IPS-20b (cell line): ENCODE measurements around the gene AP5Z1.

Experiments used
- H3K27ac ChIP-seq: one replicate; pipeline ENCODE4 v1.5.1; 2013; ENCODE audit warnings: low read length
- H3K27me3 ChIP-seq: 2 replicates; pipeline ENCODE4 v1.6.1; 2013; ENCODE audit warnings: mild to moderate bottlenecking, low read length, inconsistent platforms; ENCODE audit not compliant: insufficient read depth
- H3K36me3 ChIP-seq: 2 replicates; pipeline ENCODE4 v1.6.1; 2013; ENCODE audit warnings: low read depth, mild to moderate bottlenecking, inconsistent platforms, low read length, moderate library complexity; ENCODE audit not compliant: insufficient read depth
- H3K4me1 ChIP-seq: 2 replicates; pipeline ENCODE4 v1.6.1; 2013; ENCODE audit warnings: mild to moderate bottlenecking, control low read depth, inconsistent platforms, low read length, moderate library complexity; ENCODE audit not compliant: insufficient read depth
- H3K4me3 ChIP-seq: 2 replicates; pipeline ENCODE4 v1.5.1; 2013; ENCODE audit warnings: mild to moderate bottlenecking, low read length, inconsistent platforms
- H3K9ac ChIP-seq: 2 replicates; pipeline ENCODE4 v1.6.1; 2013; ENCODE audit warnings: low read depth, mild to moderate bottlenecking, inconsistent platforms, low read length, moderate library complexity
- H3K9me3 ChIP-seq: 2 replicates; pipeline ENCODE4 v1.6.1; 2013; ENCODE audit warnings: mild to moderate bottlenecking, low read depth, low read length, inconsistent platforms; ENCODE audit not compliant: insufficient read depth

Gene AP5Z1

DNA sequence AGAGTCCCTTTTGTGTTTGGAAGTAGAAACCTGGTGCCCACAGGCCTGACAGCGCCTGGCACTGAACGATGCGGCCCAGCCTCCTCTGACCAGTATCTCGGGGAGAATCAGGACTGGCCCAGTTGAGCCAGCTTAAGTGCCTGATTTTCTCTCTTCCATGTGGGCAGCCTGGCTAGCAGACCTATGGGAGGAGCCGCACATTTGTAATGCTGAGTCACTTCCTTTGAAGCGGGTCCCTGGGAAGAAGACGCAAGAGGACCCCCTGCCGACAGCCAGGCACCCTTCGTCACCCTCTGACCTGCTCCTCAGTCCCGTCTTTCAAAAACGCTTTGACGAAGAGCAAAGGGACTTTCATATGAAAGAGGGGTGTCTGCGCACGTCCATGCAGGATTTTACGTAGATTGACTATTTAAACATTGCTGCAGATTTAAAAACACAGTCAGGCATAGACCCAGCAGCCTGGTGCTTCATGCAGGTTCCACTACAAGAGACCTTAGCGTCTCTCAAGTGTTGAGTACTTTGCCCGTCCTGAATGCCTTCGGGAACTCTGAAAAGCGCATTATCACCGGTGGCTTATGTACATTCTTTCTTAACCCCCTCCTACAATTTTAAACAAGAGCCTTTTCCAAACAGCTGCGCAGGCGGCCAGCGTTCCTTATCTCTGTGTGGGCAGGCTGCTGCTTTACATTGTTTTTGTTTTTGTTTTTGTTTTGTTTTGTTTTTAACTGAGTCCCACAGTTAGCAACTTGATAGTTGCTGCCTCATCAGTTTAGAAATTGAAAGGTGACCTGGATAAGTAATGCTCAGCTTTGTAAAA is 36.5 kb upstream of the AP5Z1 start:
- peaks cover 11% of the 10 kb centered on the region for H3K36me3 ChIP-seq
- H3K9me3 ChIP-seq = no peaks in the 10 kb centered on the region
- H3K27me3 ChIP-seq = peaks cover 41% of the 10 kb centered on the region
- H3K4me1 ChIP-seq = peaks cover 7% of the 10 kb centered on the region; the same call in 1 of the 2 replicates
- H3K9ac ChIP-seq = peak overlapping the region; percentile 16; the same call in 1 of the 2 replicates
- H3K4me3 ChIP-seq = no peak overlapping the region
- H3K27ac ChIP-seq = no peak overlapping the region

DNA sequence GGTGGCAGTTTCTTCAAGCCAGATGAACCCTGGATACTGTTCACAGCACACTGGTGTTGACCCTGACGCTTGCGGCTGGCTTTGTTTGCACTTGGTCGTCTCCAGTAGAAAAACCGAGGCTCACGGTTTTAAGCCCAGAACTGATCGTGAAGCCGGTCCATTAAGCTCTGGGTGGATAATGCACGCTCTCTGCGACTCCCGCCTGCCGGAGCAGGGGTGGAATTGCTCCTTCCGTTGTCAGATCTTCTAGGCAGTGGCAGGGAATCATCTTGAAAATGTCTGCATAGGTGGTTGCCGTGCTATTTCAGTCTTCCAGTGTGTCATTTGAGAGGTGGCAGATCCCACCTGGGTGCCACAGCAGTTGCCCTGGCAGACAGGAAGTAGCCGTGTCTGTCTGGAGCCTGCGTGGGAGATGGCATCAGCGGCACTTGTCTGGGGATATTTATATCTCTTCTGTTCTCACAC is 35.9 kb upstream of the AP5Z1 start:
- 0 out of 2 replicates have a peak overlapping the region, but pooled peaks have one; percentile 16 for H3K9ac ChIP-seq
- H3K4me3 ChIP-seq = no peak overlapping the region
- H3K27me3 ChIP-seq = peaks cover 48% of the 10 kb centered on the region
- no peak overlapping the region for H3K27ac ChIP-seq
- no peaks in the 10 kb centered on the region for H3K9me3 ChIP-seq
- peaks cover 13% of the 10 kb centered on the region; the same call in 1 of the 2 replicates for H3K4me1 ChIP-seq
- peaks cover 11% of the 10 kb centered on the region for H3K36me3 ChIP-seq

DNA sequence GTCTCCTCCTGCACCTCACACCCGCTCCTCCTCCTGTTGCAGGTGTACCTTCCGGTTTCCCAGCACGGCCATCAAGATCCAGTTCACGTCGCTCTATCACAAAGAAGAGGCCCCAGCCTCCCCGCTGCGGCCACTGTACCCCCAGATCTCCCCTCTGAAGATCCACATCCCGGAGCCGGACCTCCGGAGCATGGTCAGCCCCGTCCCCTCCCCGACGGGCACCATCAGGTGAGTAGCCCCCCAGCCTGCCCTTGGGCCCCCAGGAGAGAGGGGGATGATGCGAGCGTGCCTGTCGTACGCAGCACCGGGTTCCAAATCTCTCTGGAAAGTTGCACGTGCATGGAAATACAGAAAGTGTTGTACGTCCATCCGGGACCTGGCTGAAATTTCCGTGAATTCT is 34.6 kb upstream of the AP5Z1 start:
- Histone ChIP-seq H3K27me3 (peaks cover 52% of the 10 kb centered on the region), H3K9me3 (no peaks in the 10 kb centered on the region), H3K4me1 (peaks cover 20% of the 10 kb centered on the region), H3K36me3 (peaks cover 11% of the 10 kb centered on the region), H3K4me3 (no peak overlapping the region), H3K27ac (no peak overlapping the region), H3K9ac (no peak overlapping the region)

DNA sequence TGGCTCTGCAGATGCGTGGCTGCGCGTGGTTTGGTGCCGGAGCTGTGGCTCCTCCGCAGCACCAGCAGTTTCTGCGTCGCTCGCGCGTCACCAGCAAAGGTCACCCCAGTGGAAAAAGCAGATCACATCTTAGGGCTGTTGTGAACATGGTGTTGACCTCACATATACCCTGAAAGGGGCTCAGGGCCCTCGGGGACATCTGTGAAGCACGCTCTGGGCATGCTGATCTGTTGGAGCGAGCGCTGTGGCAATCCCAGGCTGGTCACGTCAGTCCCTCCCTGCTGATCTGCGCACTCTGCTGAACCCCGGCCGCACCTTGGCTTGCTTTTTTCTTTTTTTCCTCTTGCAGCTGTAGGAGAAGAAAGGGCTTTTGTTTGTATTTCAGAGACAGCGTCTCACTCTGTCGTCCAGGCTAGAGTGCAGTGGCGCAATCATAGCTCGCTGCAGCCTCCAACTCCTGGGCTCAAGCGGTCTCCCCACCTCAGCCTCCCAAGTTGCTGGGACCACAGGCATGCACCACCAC is 33.3 kb upstream of the AP5Z1 start:
- H3K9me3 ChIP-seq = no peaks in the 10 kb centered on the region
- H3K9ac ChIP-seq = no peak overlapping the region
- H3K27ac ChIP-seq = no peak overlapping the region
- peaks cover 11% of the 10 kb centered on the region for H3K36me3 ChIP-seq
- peaks cover 22% of the 10 kb centered on the region for H3K4me1 ChIP-seq
- H3K4me3 ChIP-seq = no peak overlapping the region
- H3K27me3 ChIP-seq = peaks cover 61% of the 10 kb centered on the region

DNA sequence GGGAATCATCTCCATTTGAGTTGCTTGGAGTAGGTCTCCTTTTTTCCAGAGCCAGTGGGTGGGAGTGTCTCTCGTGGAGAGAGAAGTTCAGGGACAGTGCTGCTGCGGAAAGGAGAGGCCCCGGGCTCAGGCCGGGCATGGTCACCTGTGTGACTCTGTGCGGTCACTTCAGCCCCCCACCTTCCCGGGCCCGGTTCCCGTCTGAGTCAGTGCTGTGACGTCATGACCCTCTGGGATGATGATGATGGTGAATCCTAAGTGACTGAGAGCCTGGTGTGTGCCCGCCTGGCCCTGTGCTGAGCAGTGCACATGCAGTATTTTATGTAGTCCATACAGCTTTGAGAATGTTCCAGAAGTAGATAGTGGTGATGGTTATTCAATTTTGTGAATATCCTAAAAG is 32.6 kb upstream of the AP5Z1 start:
- Histone ChIP-seq H3K9ac (no peak overlapping the region), H3K36me3 (peaks cover 11% of the 10 kb centered on the region), H3K9me3 (no peaks in the 10 kb centered on the region), H3K27ac (no peak overlapping the region), H3K4me3 (no peak overlapping the region), H3K27me3 (peaks cover 61% of the 10 kb centered on the region), H3K4me1 (peaks cover 22% of the 10 kb centered on the region)

DNA sequence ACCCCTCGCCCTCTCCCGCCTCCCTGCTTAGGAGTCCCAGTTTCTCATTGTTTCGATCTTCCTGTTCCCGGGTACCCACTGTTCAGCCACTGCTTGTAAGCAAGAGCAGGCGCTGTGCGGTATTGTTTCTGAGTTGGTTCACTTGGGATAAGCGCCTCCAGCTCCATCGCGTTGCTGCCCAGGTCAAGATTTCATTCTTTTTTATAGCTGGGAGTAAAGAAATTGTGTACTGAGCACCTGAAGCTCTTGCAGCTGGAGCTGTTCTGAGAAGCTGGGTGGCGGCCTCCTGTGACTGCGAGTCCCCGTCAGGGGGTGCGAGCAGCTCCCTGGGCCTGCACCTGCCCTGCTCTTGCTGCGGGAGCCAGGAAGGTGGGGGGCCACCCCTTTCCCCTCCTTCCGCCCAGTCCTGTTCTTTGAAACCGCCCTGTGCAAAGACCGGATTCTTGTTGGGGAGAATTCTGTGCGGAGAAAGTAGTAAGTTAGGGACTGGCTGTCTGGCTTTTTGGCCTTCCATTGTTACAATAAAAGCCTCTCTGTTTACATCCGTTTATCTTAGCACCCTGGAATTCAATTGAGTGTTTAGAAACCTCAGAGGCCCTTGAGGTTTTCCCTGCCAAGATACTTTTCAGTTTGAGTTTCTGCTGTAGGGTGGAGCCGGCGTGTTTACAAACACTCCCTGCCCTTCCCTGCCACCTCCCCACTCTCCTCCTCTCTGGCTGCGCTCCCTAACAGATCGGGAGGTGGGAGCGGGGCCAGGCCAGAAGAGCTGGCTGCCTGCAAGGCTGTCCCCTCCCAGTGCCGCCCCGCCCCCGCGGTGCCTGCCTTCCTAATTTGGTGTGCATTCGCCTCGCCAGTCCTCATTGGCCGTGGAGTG is 30.8 kb upstream of the AP5Z1 start:
- peaks cover 11% of the 10 kb centered on the region for H3K36me3 ChIP-seq
- H3K9me3 ChIP-seq = no peaks in the 10 kb centered on the region
- peaks cover 16% of the 10 kb centered on the region for H3K4me1 ChIP-seq
- peak overlapping the region; percentile 80; the same call in 1 of the 2 replicates for H3K9ac ChIP-seq
- H3K27me3 ChIP-seq = peaks cover 48% of the 10 kb centered on the region
- H3K4me3 ChIP-seq = peak overlapping the region; percentile 64
- no peak overlapping the region for H3K27ac ChIP-seq

DNA sequence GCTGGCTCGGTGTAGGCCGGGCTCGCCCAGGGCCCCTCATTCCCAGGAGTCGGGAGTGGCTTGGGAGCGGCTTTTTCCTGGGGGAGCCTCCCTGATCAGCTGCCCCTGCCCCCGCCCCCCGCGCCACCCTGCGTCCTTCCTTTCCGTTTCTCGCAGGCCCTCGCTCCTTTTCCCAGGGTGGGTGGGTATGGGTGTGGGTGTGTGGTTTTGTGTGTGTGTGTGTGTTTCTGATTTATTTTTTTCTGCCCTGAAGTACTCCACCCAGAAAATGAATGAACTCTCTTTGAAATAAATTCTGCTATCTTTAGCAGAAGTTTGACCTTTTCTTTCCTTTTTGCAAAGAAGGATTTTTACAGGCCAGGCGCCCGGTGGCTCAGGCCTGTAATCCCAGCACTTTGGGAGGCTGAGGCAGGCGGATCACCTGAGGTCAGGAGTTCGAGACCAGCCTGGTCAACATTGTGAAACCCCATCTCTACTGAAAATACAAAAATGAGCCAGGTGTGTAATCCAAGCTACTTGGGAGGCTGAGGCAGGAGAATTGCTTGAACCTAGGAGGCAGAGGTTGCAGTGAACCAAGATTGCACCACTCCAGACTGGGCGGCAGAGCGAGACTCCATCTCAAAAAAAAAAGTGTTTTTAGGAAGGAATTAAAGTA is 30.0 kb upstream of the AP5Z1 start:
- peaks cover 11% of the 10 kb centered on the region for H3K36me3 ChIP-seq
- peaks cover 16% of the 10 kb centered on the region for H3K4me1 ChIP-seq
- H3K27me3 ChIP-seq = peaks cover 47% of the 10 kb centered on the region
- H3K9ac ChIP-seq = peak overlapping the region; percentile 73; the same call in 1 of the 2 replicates
- H3K9me3 ChIP-seq = no peaks in the 10 kb centered on the region
- H3K4me3 ChIP-seq = peak overlapping the region; percentile 64; the same call in 1 of the 2 replicates
- no peak overlapping the region for H3K27ac ChIP-seq

DNA sequence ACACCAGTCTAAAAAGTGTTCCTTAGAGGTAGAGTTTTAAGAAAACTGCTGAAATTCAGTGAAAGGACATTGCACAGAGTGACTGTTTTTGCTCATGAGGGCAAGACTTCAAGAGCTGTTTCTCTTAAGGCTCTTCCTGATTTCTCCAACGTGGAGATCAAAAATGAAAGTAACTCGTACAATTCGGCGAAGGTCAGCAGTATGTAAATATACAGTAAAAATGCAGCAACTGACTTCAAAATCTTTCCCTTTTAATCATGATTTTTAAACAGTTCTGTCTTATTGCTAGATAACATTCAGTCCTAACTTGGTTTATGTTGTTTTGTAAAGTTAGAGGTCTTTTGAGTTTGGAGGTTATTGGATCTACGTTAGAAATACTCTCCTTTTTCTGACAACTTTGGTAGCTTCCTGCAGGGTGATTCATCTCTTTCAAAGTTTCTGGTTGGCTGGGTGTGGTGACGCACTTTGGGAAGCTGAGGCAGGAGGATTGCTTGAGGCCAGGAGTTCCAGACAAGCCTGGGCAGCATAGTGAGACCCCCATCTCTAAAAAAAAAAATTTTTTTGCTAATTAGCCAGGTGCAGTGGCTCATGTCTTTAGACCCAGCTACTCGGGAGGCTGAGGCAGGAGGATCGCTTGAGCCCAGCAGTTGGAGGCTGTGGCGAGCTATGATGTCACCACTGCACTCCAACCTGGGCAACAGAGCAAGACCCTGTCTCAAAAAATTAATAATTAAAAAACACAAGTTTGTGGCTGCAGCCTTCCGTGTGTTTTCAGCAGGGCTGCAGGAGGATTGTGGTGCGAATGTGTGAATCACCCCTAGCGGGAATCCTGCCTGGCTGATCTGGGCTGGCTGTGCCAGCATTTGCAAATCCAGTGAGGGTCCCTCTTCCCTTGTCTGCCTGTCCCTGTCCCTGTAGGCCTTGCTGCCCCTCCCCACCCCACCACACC is 29.2 kb upstream of the AP5Z1 start:
- H3K9ac ChIP-seq = peak overlapping the region; percentile 73; the same call in 1 of the 2 replicates
- peaks cover 47% of the 10 kb centered on the region for H3K27me3 ChIP-seq
- H3K4me1 ChIP-seq = peaks cover 16% of the 10 kb centered on the region
- H3K36me3 ChIP-seq = peaks cover 11% of the 10 kb centered on the region
- H3K9me3 ChIP-seq = no peaks in the 10 kb centered on the region
- H3K4me3 ChIP-seq = no peak overlapping the region; the same call in 1 of the 2 replicates
- H3K27ac ChIP-seq = no peak overlapping the region

DNA sequence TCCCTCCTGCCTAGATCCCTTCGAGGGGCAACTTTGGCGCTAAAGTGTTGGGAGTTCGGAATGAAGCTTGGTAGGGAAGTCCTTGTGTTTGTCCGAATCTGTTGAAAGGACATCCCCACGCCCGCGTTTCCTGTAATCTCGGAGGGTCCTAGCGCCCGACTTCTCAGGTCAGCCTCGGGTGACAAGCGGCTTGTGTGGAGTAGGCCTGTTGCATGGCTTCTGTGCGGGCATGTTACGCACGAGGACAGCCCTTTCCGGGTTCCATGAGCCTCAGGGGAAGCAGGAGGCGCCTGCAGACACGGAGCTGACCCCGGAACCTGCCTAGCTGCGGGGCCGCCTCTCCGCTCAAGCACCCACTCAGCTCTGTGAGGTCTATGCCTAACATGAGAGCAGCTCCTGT is 28.4 kb upstream of the AP5Z1 start:
- H3K36me3 ChIP-seq = peaks cover 6% of the 10 kb centered on the region
- no peak overlapping the region for H3K4me3 ChIP-seq
- H3K9me3 ChIP-seq = no peaks in the 10 kb centered on the region
- no peak overlapping the region for H3K27ac ChIP-seq
- peaks cover 16% of the 10 kb centered on the region for H3K4me1 ChIP-seq
- H3K9ac ChIP-seq = no peak overlapping the region
- H3K27me3 ChIP-seq = peaks cover 39% of the 10 kb centered on the region

DNA sequence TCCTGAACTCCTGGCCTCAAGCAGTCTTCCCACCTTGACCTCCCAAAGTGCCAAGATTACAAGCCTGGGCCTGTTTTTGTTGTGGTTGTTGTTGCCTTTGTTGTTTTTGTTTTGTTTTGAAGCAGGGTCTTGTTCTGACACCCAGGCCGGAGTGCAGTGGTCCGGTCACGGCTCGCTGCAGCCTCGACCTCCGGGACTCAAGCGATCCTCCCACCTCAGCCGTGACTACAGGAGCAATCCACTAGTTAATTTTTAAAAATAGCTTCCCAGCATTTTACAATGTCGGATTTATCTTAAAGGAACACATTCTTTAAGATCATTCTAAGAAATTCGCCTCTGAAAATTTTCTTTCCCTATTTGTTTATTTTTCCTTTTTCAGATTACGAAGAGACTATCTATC is 27.7 kb upstream of the AP5Z1 start:
- no peaks in the 10 kb centered on the region for H3K36me3 ChIP-seq
- no peak overlapping the region for H3K9ac ChIP-seq
- peaks cover 16% of the 10 kb centered on the region for H3K4me1 ChIP-seq
- H3K9me3 ChIP-seq = no peaks in the 10 kb centered on the region
- H3K27ac ChIP-seq = no peak overlapping the region
- no peak overlapping the region for H3K4me3 ChIP-seq
- H3K27me3 ChIP-seq = peaks cover 32% of the 10 kb centered on the region
